Glomerular endothelial cell (primary cell): ENCODE results near the gene VTCN1. TPM values are rescaled to one million over a fixed set of nuclear protein-coding genes. Genes with fewer than 3 reads are reported as not detected.
"Not testable (repeated sequence)": the region's sequence is repeated elsewhere in the genome, so short reads cannot be mapped to it uniquely, and the experiment has no call there.

ENCODE experiments used
- DNase-seq: peaks from one replicate; pipeline ENCODE4 v3.0.0-alpha.2; 2011; ENCODE audit warnings: low read depth, low spot score; ENCODE audit errors: extremely low read depth
- total RNA-seq: library from RNA; depleted of rRNA; stranded (reverse); fragments of >200 nt; gene quantifications from 2 replicates; pipeline ENCODE4 v1.2.3, GENCODE V29; 2015

VTCN1 gene
- total RNA-seq, 1 donor from 2014 or later = not detected

DNA sequence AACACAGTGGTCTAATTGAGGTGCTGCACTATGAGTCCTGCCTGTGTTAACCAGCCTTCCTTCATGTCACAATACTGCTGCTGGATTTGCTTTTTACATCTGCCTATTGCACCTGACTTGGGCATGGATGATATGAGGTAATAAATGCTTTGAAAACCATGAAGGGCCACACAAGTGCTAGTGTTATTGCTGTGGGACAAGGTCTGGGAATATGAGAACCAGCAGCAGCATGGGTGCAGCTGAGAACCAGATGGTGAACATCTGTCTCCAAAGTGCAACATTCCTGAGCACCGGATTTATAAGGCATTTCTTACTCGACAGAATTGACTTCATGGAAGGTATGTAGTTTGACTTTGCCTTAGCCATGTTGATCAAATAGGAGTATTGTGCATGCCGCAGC lies 105.7 kb downstream of the VTCN1 start:
- no peak for DNase-seq

DNA sequence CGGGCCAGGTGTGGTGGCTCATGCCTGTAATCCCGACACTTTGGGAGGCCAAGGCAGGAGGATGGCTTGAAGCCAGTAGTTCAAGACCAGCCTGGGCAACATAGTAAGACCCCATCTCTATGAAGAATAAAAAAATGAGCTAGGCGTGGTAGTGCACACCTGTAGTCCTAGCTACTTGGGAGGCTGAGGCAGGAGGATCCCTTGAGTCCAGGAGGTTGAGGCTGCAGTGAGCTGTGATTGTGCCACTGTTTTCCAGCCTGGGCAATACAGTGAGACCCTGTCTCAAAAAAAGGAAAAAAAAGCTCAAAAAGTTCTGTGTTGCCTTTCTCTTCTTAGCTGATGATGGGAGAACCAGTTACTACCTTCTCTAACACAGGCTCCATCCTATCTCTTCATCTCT lies 108.9 kb downstream of the VTCN1 start:
- not testable (repeated sequence) for DNase-seq

DNA sequence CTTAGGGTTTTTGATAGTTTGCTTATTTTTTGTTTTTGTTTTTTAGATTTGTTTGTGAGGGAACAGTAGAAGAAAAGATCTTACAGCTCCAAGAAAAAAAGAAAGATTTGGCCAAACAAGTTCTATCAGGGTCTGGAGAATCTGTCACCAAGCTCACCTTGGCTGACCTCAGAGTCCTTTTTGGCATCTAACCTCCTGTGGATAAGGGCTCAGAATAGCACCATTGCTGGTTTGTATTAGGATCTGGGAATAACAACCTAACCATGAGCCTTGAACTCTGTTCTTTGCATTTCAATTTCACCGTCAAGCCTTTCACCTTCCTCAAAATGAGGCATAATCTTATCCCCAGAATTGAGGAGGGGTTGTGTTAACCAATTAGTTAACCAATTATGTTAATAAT lies 109.4 kb downstream of the VTCN1 start:
- DNase-seq = no peak

GRCh38 chr1:117098287-117098890 lies 112.3 kb downstream of the VTCN1 start:
- DNase-seq = no peak

DNA sequence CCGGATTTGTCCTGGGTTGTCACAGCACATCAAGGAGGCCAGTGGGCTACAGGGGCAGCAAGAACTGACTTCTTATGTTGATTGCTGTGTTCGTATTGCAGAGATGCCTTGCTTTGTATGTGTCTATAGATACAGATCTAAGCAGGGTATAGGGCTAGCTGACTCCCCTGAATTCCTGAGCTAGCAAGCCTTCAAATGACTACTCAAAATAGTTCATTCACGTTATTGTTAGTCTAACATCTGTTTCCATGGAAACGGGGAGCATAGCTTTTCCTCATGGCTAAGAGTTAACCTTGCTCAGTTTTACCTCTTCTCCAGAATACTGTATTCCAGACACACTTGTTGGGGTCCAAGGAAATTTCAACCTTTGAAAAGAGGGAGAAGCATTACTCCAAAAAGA lies 113.3 kb downstream of the VTCN1 start:
- no peak for DNase-seq

DNA sequence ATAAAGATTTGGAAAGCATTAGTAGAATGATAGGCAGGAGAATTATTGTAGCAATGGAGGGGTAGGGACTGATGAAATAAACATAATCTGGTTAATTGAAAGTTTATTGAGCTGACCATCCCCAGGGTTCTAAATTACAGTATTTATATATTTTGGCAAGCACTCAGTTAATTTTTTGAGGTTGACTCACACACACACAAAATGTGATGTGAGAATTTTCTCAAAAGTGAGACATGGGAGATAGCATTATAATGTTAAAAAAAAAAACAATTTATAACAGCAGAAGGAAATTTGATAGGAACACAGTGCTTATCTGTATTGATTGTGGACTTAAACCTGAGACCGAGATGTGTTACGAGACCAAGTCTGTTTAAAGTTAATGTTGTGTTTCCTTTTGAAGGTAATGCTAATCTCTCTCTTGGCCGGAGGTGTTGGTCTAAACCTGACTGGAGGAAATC lies 113.7 kb downstream of the VTCN1 start:
- DNase-seq = no peak

DNA sequence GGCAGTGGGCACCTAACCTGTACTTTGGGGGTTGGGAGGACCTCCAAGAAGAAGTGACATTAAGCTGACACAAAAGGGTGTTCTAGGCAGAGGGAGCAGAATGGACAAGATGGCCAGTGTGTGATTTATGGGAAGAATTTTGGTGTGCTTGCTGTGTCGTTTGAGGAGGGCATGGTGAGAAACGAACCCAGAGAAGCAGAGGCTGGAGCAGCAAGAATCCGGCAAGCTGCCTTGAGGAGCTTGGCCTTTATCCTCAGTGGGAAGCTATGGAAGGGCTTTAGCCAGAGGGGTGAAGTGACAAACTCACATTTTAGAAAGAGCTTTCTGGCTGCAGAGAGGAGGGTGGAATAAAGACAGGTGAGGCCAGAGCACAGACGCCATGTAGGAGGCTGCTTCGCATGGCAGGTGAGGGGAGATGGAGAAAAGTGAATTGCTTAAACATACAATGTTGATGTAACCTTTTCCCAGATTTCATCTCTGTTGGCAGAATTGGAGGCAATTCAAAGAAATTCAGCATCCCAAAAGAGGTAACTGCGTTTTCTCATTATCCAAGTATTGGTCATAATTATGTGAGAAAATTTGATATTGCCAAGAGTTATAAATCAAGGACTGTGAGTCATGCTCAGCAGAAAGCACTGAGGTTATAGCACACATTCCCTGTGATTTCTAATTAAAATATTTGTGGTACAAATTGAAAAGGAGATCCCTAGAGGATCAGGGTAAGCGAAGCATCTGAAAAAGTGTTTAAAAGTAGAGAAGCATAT lies 115.7 kb downstream of the VTCN1 start:
- DNase-seq = no peak

DNA sequence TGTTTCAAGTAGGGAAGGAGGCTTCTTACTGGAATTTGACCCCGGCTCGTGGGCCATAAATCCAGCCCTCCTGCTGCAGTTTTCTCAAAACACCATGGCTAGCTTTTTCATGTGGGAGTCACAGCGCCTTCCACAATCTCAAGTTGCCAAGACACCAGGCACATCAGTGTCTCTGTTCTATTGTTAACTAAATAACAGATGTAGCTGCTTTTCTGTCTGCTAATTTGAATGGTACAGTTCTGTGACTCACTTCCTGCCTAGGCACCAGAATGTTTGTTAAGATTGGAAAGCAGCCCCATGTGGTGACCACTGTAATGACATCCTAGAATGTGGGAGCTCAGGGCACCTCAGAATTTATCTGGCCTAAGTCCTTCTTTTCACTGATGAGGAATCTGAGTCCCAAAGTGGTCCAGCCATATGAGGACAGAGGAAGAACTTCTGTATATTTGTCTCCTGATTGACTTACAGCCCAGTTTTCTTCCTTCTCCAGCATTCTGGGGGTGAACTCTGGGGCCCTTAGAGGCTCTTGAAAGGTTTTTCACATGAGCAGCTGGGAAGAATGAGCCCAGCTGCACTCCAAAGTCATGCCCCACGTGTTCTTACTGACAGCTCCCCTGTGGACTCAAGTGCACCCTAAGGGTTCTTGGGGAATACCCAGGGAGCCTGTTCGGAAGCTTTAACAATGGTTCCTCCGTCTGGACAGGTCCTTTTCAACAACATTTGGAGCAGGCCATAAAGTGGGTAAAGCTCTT lies 116.7 kb downstream of the VTCN1 start:
- DNase-seq = peak; percentile 75

Other genes with a start within 250 kb of the VTCN1 start
- 0.06 and 0.24 TPM in 2 replicates for gene CD101, start 209.2 kb downstream of the VTCN1 start, total RNA-seq
- 9.1 and 20.8 TPM in 2 replicates for gene TTF2, start 150.6 kb downstream of the VTCN1 start, total RNA-seq
- 0.82 and 3.0 TPM in 2 replicates for gene TRIM45, start 89.2 kb downstream of the VTCN1 start, total RNA-seq
- 28.9 and 32.1 TPM in 2 replicates for gene MAN1A2, start 156.5 kb upstream of the VTCN1 start, total RNA-seq